HL-60 (cell line): ENCODE measurements around the gene RAB3C.

Experiments used
- DNase-seq, 2 experiments: peaks; one replicate each; pipeline ENCODE4 v3.0.0-alpha.2; 2010 to 2020; ENCODE audit warnings: low read depth in 1 of 2, low spot score in 1 of 2
- H3K27ac ChIP-seq: fragments of 250-450 bp; sonication (Bioruptor Pico); replicated peaks from 2 replicates; pipeline ENCODE4 v1.5.1; 2020; ENCODE audit warnings: mild to moderate bottlenecking, moderate library complexity
- H3K27me3 ChIP-seq: fragments of 250-450 bp; sonication (Bioruptor Pico); 2 replicates; pipeline ENCODE4 v1.5.1; 2021; ENCODE audit warnings: mild to moderate bottlenecking, moderate library complexity; ENCODE audit not compliant: insufficient read depth, poor library complexity, severe bottlenecking
- H3K4me3 ChIP-seq: replicated peaks from 2 replicates; pipeline ENCODE4 v1.5.1; 2011; ENCODE audit warnings: mild to moderate bottlenecking, control low read depth, low read length; ENCODE audit not compliant: insufficient read depth
- GABPA ChIP-seq: IDR thresholded peaks from 2 replicates; pipeline ENCODE4 v1.6.1; 2012; ENCODE audit warnings: low read depth
- POLR2AphosphoS5 ChIP-seq: IDR thresholded peaks from 2 replicates; pipeline ENCODE4 v1.6.1; 2012; ENCODE audit warnings: low read depth
- SPI1 ChIP-seq: IDR thresholded peaks from 2 replicates; pipeline ENCODE4 v1.6.1; 2012; ENCODE audit warnings: low read depth, mild to moderate bottlenecking, borderline replicate concordance
- TF ChIP-seq, protein P1 (sequence below): IDR thresholded peaks from one replicate; pipeline ENCODE4 v1.5.1; 2011; ENCODE audit warnings: low read length, control low read depth, inconsistent platforms; ENCODE audit not compliant: insufficient read depth
- TF ChIP-seq, protein P2 (sequence below): IDR thresholded peaks from 2 replicates; pipeline ENCODE4 v1.6.1; 2012; ENCODE audit warnings: low read depth; ENCODE audit not compliant: insufficient replicate concordance

Gene RAB3C

GRCh38 chr5:58738336-58738735 is 155.5 kb downstream of the RAB3C start:
- no peak overlapping the region for H3K4me3 ChIP-seq
- no peaks in the 10 kb centered on the region for H3K27me3 ChIP-seq
- TF ChIP-seq GABPA (no peak), POLR2AphosphoS5 (no peak), SPI1 (no peak)
- TF ChIP-seq, protein P1, sequence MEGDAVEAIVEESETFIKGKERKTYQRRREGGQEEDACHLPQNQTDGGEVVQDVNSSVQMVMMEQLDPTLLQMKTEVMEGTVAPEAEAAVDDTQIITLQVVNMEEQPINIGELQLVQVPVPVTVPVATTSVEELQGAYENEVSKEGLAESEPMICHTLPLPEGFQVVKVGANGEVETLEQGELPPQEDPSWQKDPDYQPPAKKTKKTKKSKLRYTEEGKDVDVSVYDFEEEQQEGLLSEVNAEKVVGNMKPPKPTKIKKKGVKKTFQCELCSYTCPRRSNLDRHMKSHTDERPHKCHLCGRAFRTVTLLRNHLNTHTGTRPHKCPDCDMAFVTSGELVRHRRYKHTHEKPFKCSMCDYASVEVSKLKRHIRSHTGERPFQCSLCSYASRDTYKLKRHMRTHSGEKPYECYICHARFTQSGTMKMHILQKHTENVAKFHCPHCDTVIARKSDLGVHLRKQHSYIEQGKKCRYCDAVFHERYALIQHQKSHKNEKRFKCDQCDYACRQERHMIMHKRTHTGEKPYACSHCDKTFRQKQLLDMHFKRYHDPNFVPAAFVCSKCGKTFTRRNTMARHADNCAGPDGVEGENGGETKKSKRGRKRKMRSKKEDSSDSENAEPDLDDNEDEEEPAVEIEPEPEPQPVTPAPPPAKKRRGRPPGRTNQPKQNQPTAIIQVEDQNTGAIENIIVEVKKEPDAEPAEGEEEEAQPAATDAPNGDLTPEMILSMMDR = no peak
- TF ChIP-seq, protein P2, sequence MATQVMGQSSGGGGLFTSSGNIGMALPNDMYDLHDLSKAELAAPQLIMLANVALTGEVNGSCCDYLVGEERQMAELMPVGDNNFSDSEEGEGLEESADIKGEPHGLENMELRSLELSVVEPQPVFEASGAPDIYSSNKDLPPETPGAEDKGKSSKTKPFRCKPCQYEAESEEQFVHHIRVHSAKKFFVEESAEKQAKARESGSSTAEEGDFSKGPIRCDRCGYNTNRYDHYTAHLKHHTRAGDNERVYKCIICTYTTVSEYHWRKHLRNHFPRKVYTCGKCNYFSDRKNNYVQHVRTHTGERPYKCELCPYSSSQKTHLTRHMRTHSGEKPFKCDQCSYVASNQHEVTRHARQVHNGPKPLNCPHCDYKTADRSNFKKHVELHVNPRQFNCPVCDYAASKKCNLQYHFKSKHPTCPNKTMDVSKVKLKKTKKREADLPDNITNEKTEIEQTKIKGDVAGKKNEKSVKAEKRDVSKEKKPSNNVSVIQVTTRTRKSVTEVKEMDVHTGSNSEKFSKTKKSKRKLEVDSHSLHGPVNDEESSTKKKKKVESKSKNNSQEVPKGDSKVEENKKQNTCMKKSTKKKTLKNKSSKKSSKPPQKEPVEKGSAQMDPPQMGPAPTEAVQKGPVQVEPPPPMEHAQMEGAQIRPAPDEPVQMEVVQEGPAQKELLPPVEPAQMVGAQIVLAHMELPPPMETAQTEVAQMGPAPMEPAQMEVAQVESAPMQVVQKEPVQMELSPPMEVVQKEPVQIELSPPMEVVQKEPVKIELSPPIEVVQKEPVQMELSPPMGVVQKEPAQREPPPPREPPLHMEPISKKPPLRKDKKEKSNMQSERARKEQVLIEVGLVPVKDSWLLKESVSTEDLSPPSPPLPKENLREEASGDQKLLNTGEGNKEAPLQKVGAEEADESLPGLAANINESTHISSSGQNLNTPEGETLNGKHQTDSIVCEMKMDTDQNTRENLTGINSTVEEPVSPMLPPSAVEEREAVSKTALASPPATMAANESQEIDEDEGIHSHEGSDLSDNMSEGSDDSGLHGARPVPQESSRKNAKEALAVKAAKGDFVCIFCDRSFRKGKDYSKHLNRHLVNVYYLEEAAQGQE = no peak
- H3K27ac ChIP-seq = no peak overlapping the region
- DNase-seq = no peak

GRCh38 chr5:58739051-58739450 is 156.2 kb downstream of the RAB3C start:
- Histone ChIP-seq H3K27me3 (no peaks in the 10 kb centered on the region), H3K4me3 (no peak overlapping the region), H3K27ac (no peak overlapping the region)
- DNase-seq = no peak
- TF ChIP-seq POLR2AphosphoS5 (no peak), SPI1 (no peak), GABPA (no peak)
- TF ChIP-seq, protein P1 = no peak
- TF ChIP-seq, protein P2 = no peak

DNA sequence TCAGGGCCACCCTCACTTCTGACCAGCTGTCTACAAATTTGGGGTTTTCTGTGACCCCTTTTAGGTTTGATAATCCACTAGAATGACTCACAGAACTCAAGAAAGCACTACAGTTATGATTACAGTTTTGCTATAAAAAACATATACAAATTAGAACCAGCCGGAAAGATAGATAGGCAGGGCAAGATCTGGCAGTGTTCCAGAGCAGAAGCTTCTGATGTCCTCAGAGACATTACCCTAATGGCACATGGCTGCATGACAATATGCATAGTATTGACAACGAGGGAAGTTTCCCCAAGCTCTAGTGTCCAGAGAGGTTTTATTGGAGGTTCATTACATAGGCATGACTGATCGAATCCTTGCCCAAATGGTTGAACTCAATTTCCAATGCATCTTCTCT is 158.1 kb downstream of the RAB3C start:
- DNase-seq = no peak
- H3K27me3 ChIP-seq = no peaks in the 10 kb centered on the region
- H3K27ac ChIP-seq = no peak overlapping the region
- TF ChIP-seq, protein P1 = no peak
- TF ChIP-seq GABPA (no peak), SPI1 (no peak), POLR2AphosphoS5 (no peak)
- TF ChIP-seq, protein P2 = no peak
- H3K4me3 ChIP-seq = no peak overlapping the region
